Stimulated activated CD8-positive, alpha-beta memory T cell treated with anti-CD3 and anti-CD28 coated beads, Interleukin-7, amount 100 ng/mL, for 48 hours (primary cell): ENCODE data around the gene VAPB.

Experiments
- DNase-seq, 2 donors: peaks; one replicate each; pipeline ENCODE4 v3.0.0-alpha.2; 2020; ENCODE audit warnings: low read depth in 1 of 2; ENCODE audit errors: extremely low read depth in 1 of 2

VAPB gene

DNA sequence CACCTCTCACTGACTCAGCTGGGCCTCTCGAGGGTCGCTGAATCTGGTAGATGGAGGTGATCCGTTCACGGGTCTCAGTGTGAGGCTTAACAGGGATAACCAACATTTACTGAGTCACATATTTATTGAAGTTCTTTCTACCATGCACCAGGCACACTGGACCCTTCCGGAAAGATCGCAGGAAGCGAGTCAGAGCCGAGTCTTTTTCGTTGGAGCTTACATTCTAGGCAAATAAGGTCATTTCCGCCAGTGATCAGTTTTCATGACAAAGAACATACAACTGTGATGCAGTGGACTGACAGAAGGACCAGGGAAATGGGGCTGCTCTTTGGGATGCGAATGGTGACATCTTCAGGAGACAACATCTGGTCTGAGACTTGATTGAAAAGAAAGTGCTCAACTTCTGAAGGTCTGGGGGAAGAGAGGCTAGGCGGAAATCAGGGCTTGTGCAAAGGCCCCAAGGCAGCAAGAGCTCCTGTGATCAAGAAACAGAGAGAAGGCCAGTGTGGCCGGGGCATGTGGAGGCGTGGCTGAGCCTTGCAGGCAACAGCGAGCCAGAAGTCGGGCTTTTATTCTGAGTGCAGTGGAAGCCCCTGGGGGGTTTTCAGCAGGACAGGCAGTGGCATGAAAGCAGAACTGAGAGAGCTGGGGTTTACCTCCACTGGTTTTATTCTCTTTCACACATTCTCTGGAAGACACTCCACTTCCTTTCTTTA, 69.5 kb downstream of the VAPB start:
- DNase-seq: no peak

DNA sequence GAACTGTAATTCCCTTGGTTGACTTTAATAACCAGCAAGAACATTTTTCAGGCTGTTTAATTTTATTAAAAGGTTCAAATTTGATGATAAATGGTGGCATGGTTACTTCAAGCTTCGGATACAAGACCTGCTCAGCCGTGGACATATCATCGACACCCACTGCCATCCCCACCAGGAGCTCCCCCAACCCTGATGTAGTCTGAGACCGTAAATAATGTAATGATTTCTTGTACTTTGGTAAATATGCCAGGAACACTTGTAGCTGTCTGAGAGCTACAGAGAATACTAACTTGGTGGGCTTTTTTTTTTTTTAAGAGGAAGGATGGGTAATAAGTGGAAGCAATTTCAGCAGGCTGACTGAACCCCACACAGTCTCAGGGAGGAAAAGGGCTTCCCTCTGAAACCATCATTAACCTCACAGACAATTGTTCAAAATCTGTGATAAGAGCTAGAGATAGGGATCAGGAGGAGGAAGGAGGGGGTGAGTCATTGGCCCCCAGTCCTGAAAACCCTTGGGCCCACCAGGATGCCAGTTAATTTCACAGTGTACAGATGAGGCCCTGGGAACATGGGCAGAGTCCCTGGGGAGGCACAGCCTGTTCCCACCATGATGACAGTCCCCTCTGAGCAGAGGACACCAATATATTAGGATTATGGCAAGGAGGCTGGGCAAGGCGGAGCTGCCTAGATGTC, 70.2 kb downstream of the VAPB start:
- no peak for DNase-seq

DNA sequence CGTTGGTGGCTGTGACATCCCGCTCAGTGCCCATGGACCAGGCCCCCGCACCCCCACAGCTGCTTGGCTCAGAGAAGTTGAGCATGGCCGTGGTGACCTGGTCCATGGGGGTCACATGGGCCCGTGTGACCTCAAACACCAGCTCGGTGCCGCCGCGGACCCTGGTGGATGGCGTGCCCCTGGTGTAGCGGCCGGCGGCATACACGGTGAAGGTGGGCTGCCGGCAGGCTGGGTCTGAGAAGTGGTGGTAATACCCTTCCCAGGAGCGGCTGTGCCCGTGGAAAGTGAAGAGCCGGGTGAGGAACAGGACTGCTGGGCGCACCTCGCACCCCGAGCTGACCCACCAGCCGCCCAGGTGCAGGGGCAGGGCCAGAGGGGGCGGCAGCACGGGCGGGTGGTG, 72.1 kb downstream of the VAPB start:
- DNase-seq: no peak

DNA sequence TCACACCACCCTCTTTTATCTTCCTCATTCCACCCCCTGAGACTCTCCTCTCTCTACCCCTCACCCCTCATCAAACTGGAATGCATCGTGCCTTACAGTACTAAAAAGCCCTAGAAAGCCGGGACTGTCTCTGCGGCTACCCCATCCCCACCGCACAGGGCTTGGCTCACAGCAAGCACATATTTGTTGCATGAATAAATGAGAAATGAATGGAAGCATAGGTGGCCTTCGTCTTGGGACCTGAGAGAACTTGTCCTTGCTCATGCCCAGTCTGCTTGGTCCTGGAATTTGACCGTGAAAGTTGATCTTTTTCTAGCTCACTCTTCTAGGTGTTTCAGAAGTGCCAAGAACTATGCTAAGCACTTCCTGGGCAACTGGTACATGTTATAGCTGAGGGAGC, 72.9 kb downstream of the VAPB start:
- DNase-seq: no peak

DNA sequence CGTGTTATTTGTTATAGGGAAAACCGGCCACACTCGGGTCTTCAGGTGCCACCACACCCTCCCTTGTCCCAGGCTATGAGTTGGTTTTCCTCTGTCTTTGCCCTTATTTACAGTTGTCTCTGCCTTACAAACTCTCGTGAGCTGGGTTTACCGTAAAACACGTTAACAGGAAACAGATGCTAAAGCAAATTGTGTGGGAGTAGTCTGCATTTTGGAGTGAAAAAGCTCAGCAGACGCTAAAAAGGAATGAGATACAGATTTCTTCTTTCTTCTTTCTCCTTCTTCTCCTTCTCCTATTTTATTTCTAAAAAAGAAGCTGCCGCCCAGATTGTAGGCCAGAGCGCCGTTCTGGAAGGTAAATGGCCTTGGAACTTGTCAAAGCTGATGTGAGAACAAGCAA, 74.2 kb downstream of the VAPB start:
- DNase-seq: no peak

DNA sequence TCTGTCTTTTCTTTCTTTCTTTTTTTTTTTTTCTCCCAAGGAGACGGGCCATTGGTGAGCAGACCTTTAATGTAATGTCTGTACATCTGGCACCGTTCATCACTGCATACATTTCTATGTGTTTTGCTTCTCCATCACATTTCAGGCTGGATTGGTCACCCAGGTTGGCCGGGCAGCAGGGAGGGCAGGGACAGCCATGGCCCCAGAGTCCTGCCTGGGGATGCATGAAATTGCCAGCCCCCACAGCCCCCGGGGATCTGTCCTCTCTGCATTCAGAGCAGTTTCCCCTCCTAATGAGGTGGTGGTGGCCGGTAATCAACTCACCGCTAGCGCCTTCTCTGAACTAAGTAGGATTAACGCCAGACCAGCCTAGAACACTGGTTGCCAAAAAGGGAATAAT, 75.8 kb downstream of the VAPB start:
- DNase-seq: no peak

DNA sequence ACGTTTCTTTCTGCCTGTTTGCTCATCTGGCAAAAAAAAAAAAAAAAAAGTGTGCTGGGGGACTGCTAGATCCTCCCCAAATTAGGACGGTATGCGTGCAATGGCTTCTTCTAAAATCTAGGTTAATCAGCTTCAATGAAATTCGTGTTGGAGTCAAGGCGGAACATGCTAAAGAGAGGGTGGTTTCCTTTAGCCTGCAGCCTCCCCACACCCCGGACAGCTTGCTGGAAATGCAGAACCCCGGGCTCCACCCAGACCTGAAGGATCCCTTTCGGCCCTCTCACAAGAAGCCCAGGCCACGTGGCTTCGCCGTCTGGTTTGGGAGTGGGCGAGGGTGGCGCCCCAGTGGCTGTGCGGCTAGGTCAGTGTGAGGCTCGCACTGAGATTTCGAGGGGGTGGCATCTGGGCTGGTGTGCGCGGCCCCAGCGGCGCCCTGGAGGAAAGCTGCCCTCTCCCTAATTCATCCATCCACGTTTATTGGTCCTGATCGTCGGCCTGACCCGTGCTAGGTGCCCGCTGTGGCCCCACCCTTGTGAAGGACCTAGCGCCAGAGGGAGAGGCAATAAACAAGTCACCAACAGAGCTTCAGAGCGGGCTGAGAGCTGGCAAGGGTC, 77.2 kb downstream of the VAPB start:
- DNase-seq: no peak

DNA sequence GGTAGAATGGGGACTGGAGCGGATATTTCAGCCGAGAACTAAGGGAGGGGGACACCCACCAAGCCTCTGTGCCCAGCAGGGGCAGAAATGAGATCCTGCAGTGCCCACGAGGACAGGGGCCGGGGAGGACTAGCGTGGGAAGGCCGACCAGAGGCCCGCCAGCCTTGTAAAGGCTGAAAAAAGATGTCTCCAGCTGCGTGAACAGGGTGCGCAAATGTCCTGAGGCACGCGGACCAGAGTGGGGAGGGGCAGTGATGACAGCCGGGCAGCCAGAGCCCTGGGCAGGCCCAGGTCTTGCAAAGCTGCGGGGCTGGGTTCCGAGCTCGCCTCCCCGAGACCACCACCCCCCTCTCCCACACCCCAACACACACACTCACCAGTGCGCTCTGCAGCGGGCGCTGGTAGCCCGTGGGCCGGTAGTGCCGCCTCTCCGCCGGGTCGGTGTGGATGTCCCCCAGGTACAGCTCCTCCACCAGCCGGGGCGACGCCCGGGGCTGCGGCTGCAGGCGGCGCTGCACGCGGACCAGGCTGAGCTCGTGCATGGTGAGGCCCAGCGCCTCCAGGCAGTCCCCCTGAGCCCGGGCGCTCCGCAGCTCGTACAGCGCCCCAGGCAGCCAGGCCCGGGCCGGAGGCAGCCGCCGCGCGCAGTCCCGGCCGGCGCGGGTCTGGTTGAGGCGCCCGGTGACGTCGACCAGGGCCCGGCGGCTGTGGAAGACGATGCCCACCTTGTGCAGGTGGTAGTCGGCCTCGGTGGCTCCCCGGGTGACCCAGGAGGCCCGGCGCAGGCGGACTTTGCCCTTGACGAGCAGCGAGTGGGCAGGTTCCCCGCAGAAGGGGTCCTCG, 77.9 kb downstream of the VAPB start:
- no peak for DNase-seq

DNA sequence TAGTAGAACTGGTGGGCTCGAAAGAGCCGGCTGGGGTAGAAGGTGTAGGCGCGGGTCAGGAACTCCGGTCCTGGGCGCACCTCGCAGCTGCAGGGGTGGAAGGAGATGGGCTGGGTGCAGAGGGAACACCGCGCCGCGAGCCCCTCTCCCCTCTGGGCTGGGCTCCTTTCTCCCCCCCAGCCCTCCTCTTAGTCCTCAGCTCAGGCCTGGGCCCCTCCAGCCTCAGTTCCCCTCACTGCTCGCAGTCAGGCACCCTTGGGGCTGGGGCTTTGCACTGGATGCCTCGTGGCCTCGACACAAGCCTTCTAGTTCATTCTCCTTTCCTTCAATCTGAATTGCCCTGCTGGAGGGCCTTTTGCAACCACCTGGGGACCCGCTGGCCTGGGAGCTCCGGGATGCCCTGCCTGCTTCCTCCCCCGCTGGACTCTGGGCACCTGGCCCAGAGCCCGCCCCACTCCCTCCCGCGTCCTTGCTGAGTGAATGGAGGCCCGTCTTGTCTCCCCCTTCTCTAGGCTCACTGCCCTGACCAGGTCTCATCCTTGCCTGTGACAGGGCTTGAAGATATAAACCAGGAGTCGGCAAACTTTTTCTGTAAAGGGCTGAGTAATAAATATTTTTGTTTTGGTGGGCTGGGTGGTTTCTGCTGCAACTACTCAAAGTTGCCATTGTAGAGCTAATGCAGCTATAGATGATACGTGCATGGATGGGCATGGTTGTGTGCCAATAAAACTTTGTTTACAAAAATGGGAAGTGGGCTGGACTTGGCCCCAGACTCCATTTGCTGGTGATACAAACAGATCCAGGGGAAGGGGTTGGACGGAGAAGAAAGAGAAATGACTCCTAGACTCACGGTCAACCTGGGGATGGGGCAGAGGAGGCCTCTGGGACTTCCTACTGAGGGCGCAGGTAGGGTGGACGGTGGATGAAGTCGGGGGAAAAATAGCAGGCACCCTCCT, 78.8 kb downstream of the VAPB start:
- DNase-seq: no peak

DNA sequence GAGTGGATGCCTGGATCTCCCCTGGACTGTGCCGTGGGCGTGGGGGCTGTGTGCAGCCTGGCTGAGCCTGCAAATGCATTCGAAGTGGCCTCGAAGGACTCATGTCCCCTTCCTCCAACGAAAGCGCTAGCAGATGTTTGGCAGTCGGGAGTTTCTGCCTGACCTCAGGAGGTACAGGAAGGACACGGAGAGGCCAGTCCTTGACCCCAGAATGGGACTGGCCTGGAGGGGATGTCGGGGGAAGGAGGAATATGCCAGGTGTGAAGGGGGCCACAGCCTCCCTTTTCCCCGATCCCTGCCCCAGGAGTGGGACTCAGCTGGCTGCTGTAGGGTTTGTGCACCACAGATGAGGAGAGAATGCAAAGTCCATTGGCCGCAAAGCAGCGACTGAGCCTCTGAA, 80.6 kb downstream of the VAPB start:
- no peak for DNase-seq

DNA sequence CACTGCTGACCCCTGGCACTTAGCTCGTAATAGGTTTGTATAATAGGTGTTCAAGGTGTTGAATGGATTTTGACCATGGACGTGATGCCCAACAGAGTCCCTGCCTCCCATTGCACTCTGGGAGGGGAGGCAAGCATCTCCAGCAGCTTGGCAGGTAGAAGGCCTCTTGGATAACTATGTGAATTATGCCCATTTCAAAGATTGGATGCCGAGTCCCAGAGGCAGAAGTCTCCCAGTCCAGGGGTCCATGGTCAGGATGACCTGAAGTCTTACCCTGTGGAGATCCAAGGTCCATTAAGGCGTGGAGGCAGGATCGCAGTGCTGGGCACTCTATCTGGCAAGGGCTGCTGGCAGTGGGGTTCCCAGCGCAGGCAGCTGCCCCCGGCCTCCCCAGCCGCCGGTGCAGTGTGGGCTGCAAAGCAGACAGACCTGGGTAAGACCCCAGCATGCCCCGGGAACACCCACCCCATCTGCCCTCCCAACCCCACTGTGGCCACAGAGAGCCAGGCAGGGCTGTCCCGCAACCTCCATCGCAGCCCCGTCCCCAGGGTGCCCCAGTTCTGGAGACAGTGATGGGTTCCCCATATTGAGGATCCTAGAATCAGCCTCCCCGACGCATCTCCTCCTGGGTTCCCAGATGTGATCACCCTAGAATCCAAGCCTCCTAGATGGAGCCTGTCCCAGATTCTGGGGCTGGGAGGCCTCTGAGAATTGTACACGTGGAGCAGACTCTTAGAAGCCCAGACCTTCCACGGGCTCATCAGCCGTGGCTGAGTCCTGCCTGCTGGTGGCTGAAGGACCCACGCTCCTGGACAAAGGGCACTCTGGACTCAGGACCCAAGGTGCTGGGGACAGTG, 81.5 kb downstream of the VAPB start:
- no peak for DNase-seq

DNA sequence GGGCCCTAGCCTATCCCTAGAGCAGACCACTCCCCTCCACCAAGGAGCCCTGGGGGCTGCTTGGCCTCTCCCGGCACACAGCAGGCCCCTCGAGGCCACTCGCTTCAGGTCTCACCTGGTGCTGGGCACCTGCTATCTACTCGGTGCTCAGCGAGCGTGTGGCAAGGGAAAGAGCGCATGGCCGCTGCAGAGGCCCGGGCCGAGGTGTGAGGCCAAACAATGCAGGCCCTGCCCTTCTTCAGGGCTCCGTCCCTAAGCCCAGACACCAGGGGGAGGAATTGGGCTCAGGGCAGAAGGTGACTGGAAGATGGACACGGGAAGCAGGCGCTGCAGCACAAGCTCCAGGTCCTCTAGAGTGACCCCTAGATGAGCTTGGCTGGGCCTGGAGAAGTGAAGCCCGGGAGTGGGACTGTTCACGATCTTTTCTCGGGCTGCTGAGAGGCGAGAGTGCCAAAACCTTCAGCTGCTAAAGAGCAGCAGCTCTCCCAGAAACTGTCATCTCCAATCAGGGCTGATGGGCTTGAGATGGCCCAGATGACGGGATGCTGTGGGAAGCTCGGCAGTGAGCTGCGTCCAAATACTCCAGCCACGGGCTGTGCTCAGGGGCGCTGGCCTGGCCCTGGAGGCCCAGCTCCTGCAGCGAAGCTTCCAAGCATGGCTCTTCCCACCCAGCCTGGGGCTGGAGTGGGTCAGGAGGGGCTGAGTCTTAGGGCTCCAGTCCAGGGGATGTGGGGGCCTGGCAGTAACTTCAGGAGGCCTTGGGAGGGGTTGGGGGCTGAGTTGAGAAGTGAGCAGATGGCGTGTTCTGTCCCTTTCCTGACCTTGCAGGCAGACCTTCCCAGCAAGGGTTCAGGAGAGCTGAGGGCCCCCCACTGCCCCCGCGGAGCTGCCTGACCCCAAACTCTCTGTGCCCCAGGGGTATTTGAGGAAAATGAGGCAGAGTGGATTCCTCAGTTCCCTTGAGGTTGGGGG, 82.5 kb downstream of the VAPB start:
- DNase-seq: no peak

DNA sequence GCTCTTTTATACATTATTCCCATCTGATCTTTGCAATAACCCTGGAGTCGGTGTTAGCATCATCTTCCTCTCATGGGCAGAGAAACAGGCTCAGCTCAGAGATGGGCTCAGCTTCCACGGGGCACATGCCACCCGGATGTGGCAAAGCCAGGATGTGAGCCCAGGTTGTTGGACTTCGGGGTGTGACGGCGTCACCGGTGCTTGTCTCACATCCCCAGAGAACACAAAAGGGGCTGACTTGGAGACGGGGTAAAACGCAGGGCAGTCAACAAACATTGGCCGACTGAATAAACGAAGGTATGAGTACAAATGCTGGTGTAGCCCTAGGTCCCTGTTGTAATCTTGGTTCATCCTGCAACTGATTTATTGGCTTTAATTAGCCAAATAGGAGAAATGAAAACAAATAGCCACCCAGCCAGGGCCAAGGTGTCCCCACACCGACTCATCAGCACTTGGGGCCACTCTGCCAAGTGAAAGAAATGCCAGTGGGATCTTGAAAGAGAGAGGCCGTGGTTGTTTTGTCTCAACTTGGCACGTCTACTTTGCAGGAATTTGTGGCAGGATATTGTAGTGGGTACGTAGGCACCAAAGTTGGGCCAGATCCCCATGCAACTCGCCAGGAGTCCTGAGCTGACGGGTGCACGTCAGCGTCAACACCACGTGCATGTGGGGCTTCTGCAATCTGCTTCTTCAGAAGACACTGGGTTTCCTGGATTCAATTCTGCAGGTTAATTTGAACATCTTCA, 83.4 kb downstream of the VAPB start:
- no peak for DNase-seq

DNA sequence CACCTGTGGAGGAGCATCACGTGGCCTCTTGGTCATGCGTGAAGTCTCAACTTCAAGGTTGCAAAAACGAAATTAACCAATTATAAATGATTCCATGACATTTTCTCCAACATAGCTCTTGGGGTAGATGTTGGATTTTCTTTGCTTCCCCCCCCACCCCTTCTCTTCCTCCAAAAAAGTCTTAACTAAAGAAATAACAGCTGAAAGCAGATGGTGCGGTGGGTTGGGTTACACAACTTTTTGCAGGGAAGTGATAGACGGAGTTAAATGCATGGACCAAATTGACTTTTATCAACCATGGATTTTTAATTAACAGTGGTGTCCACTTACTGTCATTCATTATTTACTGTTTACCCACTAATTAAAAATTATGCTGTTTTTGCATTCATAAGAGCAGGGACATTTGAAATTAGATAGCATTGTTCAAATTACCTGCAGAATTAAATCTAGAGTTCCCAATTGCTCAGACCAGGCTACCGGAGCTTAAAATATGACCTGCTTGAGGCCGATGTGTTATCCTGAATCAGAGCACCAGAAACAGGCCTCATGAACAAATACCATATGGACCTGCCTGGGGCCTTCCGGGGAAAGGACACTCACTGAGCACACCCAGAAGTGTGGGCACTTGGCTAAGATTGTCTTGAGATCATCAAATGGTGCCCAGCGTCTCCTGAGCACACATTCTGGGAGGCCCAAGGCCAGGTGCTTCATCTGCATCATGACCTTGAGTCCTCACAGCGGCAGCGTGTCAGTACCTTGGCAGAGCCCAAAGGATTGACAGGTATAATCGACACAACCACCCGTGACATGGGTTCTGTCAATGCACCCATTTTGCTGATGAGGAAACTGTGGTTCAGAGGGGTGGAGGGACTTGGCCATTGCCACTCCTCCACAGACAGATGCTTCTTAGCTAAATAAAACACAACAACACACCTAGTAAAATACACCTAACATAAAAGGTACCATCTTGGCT, 84.7 kb downstream of the VAPB start:
- DNase-seq: no peak

DNA sequence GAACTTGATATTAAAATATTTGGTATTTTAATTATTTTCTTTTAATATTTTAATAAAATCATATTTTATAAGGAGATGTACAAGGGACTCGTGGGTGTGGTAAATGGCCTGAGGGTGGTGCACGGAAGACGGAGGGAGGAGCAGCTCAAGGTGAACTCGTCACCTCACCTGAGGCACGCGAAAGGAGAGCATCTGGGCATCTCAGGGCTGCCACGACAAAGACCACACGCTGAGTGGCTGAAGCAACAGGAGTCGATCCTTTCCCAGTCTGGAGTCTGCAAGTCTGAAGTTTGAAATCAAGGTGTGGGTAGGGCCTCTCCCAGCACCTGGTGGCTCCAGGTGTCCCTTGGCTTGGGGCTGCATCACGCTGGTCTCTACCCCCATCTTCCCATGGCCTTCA, 86.4 kb downstream of the VAPB start:
- no peak for DNase-seq

DNA sequence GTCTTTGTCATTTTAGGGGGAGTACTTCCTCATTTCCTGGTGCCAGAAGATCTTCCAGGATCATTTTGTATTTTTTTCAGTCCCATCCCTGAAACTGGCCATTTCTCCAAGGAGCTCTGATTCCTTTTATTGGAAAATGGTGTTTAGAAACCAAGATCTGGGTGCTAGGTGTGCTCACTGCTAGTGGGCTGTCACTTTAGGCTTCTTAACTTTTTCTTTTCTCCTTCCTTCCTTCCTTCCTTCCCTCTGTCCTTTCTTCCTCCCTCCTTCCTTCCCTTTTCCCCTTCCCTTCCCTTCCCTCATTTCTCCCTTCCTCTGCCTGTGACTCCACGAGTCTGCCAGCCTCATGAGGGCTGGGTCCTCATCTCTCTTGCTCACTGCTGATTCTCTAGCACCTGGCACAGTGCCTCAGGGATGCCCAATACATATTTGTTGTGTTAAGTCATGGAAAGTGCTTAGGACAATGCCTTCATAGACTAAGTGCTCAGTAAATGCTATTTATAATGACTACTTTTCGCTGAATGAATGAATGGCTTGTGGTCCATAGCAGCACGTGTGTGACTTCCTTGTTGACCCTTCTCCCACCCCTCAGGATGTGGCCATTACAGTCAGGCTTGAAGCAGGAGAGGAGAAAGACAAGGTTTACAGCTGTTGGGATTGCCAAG, 89.2 kb downstream of the VAPB start:
- no peak for DNase-seq
